Measurements from ENCODE around the gene ULK1.

GRCh38 chr12:131949431-131950181, 55.2 kb downstream of the ULK1 start, which contains the start of gene EP400:
- TF ChIP-seq CTCF (IDR thresholded peaks at IDR 0.05) (peak in 3 of 6 experiments; percentile 48 to 73 (median 64)), POLR2A (IDR thresholded peaks at IDR 0.05) (peak; percentile 59 to 73)

Data from adrenal gland (tissue), 5 donors.